Fibroblast of the aortic adventitia (primary cell): ENCODE measurements around the gene GRK1. TPM values are rescaled to one million over a fixed set of nuclear protein-coding genes. Genes with fewer than 3 reads are reported as not detected.

Experiments
- DNase-seq: peaks from one replicate; pipeline ENCODE4 v3.0.0-alpha.2; 2010; ENCODE audit warnings: low read depth
- H3K4me3 ChIP-seq: 2 replicates; pipeline ENCODE4 v1.5.1; 2011; ENCODE audit warnings: low read depth, mild to moderate bottlenecking, control low read depth, low read length, moderate library complexity
- total RNA-seq: library from RNA; depleted of rRNA; stranded (reverse); fragments of >200 nt; gene quantifications from 2 replicates; pipeline ENCODE4 v1.2.3, GENCODE V29; 2012; ENCODE audit warnings: low replicate concordance
- TF ChIP-seq, protein P1 (sequence below): IDR thresholded peaks from 2 replicates; pipeline ENCODE4 v1.5.1; 2011; ENCODE audit warnings: mild to moderate bottlenecking, low read length, control low read depth, inconsistent platforms; ENCODE audit not compliant: insufficient read depth

GRK1 gene
- total RNA-seq, 1 donor, result not detected

GRCh38 chr13:113740661-113741060 lies 73.6 kb downstream of the GRK1 start:
- DNase-seq, result no peak
- TF ChIP-seq, protein P1, sequence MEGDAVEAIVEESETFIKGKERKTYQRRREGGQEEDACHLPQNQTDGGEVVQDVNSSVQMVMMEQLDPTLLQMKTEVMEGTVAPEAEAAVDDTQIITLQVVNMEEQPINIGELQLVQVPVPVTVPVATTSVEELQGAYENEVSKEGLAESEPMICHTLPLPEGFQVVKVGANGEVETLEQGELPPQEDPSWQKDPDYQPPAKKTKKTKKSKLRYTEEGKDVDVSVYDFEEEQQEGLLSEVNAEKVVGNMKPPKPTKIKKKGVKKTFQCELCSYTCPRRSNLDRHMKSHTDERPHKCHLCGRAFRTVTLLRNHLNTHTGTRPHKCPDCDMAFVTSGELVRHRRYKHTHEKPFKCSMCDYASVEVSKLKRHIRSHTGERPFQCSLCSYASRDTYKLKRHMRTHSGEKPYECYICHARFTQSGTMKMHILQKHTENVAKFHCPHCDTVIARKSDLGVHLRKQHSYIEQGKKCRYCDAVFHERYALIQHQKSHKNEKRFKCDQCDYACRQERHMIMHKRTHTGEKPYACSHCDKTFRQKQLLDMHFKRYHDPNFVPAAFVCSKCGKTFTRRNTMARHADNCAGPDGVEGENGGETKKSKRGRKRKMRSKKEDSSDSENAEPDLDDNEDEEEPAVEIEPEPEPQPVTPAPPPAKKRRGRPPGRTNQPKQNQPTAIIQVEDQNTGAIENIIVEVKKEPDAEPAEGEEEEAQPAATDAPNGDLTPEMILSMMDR, result no peak
- H3K4me3 ChIP-seq, result no peak overlapping the region

DNA sequence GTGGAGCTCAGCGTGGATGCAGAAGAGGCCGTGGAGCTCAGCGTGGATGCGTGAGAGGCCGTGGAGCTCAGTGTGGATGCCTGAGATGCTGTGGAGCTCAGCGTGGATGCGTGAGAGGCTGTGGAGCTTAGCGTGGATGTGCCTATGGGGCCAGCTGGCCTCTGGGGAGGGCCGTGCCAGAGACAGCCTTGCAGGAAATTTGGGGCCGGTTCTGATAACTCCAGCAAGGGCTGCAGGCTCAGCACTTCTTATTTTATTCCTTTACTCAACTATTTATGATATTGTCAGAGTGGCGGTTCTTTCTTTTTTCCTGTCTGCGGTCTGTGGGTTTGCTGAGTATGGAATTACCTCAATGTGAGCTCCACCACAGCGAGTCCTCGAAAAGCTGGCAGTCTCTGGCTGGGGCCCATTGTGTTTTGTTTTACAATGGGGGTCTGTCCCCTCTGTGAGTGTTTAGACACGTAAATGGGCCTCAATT lies 74.2 kb downstream of the GRK1 start:
- no peak overlapping the region for H3K4me3 ChIP-seq
- no peak for DNase-seq
- TF ChIP-seq, protein P1, result no peak

DNA sequence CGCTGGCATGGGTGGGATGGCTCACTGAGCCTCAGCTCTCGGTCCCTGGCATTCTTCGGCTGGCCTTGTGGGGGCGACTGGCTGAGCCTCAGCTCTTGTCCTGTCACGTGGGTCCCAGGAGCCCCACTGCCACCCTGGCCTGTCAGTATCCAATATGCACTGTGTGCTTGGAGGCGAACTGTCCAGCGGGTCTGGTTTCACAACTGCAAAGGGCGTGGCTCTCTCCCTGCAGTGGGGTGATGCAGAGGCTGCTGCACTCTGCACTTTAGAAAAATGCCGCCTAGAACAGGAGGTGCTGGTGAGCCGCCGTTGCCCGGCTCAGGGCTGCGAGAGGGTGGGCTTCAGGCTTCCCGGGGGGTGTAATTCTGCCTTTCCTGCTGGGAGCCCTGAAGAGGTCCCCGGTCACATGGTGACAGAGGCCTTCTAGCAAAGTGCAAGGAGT lies 75.0 kb downstream of the GRK1 start:
- H3K4me3 ChIP-seq, result no peak overlapping the region
- TF ChIP-seq, protein P1, result no peak
- DNase-seq, result peak; percentile 49

DNA sequence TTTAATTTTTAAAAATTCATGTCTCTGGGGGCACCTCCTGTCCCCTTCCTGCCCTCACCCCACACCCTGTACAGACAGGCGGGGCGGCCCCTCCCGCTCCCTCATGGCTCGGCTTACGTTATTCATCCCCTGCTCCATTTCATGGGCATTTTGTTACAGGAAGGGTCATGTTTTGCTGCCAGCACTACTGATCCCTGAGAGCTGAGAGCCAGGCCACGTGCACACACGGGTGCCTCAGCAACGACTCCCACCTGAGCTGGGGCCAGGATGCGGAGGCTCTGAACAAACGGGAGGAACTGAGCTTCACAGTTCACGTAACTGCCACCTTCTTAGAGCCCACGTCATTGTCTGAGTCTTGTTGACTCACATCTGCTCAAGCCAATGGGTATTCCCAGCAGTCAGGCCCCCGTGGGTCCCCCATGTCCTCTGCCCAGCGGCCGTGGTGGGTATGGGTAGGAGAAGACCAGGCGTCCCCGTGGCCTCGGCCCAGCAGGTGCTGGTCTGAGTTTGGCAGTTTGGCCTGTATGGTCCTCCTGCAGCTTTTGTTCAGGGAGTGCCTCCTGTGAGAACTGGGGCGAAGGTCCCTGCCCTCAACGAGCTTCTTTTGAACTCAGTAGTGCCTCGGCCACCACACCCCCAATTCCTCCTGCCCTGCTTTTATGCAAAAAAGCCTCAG lies 75.6 kb downstream of the GRK1 start:
- DNase-seq, result no peak
- TF ChIP-seq, protein P1, result no peak
- H3K4me3 ChIP-seq, result no peak overlapping the region

DNA sequence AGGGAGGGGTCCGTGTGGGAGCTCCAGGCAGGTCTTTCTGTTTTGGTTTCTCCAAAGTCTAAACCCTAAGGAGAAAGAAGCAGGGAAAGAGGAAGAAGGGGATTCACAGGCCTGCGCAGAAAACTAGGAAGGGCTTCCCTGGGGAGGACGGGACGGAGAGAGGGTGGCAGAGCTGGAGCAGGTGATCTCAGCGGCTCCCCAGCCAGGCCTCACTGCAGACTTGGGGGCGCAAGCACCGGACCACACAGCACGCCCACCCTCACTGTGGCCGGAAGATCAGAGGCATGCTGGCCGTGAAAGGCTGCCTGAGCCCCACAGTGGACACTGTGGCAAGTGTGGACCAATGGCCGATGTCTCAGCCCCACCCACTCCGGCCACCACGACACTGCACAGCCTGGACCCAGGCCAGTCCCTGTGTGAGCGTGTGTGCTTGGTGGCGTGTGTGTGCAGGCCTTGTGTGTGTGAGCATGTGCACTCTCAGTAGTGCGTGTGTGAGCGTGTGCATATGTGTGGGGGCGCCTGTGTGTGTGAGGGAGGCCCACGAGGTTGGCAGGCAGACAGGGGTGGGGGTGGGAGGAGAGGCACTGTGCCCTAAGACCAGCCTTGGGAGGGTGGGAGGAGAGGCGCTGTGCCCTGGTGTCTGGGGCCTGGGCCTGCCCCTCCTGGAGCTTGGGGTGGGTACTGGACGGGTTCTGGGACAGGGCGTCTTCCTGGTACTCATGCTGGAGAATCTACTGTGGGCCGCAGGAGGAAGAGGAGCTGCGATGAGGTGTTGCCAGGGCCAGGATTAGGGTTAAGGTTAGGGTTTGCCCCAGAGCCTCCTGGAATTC lies 76.6 kb downstream of the GRK1 start:
- DNase-seq, result no peak
- TF ChIP-seq, protein P1, result no peak
- H3K4me3 ChIP-seq, result no peak overlapping the region

- DNase-seq, result no peak
- H3K4me3 ChIP-seq, result no peak overlapping the region
- TF ChIP-seq, protein P1, result no peak
Measured at GRCh38 chr13:113744197-113745000, 77.4 kb downstream of the GRK1 start.
